ENCODE results near the gene CYTH3. TPM values are rescaled to one million over a fixed set of nuclear protein-coding genes. Genes with fewer than 3 reads are reported as not detected.
A peak's percentile ranks its signal among the peaks of the same experiment; 100 is the strongest.
"Not testable (repeated sequence)": the region's sequence is repeated elsewhere in the genome, so short reads cannot be mapped to it uniquely, and the experiment has no call there.

The CYTH3 gene, protein sequence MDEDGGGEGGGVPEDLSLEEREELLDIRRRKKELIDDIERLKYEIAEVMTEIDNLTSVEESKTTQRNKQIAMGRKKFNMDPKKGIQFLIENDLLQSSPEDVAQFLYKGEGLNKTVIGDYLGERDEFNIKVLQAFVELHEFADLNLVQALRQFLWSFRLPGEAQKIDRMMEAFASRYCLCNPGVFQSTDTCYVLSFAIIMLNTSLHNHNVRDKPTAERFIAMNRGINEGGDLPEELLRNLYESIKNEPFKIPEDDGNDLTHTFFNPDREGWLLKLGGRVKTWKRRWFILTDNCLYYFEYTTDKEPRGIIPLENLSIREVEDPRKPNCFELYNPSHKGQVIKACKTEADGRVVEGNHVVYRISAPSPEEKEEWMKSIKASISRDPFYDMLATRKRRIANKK
- 18.4 and 20.6 TPM in 2 replicates for total RNA-seq (2014; rRNA removed; shearing (Covaris generic))

DNA sequence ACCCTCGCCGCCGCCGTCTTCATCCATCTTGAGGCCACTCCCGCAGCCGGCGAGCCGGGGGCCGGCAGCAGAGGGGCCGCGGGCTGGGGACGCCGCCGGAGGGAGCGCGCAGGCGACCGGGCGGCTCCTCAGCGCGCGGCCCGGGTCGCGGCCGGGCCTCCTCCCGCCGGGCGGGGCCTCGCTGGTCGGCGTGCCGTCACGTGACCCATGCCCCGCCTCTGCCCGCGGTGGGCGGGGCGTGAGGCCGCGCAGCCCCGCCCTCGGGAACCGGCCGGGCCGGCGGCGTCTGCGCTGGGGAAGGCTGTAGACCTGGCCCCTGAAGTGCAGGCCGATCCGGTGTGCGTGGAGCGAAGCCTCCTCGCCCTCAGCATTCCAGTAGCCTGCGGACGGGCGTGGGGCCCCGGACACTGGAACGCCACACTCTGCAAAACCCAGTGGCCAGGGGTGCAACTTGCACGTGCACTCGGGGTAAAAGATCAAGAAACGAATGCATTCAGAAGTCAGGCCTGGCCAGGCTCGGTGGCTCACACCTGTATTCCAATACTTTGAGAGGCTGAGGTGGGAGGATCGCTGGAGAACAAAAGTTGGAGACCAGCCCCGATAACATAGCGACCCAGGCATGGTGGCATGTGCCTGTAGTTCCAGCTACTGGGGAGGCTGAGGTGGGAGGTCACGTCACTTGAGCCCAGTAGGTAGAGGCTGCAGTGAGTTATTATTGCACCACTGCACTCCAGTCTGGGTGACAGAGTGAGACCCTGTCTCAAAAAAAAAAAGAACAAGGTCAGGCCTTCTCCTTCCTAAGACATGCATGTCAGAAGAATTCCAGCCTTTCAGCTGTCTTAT lies at the start of gene CYTH3:
TSS of gene CYTH3 (minus strand) at position 144 of the 843 bp plus-strand sequence. CDS start at position 27, 117 bp downstream.
- peak; percentile 82 for DNase-seq (ENCODE audit: low read depth)

DNA sequence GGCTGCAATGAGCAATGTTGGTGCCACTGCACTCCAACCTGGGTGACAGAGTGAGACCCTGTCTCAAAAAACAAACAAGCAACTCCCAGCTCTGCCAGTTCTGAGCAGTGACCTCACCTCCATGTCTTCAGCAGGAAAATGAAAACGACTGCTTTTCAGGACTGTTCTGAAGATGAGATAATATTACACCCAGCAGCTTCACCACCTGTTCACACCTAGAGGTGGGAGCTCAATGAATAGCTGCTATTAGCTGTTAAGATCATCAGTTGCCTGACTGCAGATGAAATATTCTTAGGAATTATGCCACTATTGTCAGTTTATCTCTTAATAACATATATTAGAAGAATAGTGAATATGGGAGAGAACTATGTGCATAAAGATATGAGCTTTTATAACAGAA lies 48.4 kb upstream of the CYTH3 start:
- no peak for DNase-seq (ENCODE audit: low read depth)

DNA sequence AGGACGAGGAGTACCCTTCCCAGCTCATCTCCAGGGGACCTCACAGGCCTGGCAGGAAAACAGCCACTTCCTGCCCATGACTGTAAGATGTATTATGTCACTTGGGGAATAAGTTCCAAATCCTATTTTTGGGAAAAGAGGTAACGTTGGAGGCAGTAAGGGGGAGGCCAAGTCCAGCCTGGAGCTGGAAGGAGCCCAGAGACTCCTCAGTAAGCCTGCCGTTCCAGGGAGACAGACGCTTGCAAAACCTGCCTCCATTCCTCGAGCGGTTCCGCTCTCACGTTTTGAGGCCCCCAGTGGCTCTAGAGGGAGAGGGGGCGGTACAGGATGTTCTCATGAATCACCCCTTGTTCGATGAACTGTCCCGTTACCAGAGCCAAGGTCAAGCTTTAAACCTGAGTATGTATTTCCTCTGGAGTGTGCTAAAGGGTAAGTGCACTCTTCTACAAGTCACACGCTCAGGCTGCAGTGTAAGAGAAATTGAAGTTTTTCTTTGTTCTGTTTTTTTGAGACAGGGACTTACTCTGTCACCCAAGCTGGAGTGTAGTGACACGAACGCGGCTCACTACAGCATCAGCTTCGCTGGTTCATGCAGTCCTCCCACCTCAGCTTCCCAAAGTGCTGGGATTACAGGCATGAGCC lies 45.5 kb upstream of the CYTH3 start:
- DNase-seq (ENCODE audit: low read depth), result peak; percentile 81

DNA sequence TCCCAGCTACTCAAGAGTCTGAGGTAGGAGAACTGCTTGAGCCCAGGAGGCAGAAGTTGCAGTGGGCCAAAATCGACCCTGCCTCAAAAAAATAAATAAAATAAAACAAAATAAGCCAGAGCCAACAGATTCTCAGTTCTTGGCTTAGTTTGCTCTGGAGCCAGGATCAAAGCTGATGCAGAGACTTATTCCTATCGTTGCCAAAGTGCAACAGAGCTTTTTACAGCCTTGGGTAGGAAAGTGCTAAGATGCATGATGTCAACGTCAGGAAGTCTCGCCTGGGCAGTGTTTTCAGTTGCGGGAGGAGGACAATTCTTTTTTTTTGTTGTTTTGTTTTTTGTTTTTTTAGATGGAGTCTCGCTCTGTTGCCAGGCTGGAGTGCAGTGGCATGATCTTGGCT lies 43.8 kb upstream of the CYTH3 start:
- DNase-seq (ENCODE audit: low read depth), result no peak

DNA sequence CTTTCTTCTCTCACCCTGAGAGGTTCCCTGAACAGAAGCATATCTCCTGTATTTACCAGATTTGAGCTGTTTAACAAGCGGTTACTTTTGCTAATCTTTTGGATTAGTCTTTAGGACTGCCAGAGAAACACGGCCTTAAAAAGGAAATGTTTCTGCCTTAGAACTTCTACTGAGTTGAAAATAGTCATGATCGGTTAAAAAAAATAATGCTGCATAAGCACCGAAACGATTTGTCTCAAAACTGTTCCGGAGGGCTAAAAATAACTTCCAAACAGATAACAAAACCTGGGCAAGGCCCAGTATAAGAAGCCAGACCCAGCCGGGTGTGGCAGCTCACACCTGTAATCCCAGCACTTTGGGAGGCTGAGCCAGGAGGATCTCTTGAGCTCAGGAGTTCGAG lies 43.3 kb upstream of the CYTH3 start:
- DNase-seq (ENCODE audit: low read depth), result no peak

DNA sequence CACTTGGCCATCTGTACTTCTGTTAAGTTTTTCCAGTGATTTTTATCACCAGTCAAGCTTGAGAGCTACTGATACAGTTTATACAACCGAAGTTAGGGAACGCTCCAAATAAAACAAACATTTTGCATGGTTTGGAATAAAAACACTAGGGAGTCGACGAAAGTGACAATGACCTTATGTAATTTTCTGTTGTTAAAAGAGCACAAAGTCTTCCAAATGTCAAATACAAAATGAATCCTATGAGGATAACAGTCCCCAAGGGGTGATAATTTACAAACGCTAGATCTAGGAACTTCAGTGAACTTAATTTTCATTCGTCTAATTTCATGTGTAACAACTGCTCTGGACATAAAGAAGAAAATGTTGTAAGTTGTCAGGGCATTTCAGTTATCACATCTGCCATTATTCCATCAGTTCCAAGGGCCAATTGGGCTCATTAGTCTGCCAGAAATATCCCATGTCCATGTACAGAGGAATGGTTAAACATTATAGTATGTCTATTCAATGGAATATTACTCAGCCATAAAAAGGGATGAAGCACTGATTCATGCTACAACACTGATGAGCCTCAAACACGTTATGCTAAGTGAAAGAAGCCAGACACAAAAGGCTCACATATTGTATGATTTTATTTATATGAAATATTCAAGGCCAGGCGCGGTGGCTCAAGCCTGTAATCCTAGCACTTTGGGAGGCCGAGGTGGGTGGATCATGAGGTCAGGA lies 38.0 kb upstream of the CYTH3 start:
- no peak for DNase-seq (ENCODE audit: low read depth)

DNA sequence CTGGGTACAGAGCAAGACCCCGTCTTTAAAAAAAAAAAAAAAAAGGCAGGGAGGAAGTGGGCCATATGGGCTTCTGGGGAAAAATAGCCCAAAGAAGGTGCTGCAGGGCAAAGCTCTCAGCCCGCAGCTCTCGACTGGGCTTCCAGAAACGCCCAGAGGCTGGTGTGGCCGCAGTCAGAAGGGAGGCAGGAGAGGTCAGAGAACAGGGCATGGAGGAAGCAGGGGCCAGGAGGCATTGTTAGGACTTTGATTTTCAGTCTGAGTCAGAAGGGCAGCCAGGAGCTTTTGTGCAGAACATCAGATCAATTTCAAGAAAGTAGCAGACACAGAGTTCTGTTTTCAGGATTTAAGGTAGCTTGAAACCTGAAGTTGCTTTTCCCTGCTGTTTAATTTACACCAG lies 35.3 kb upstream of the CYTH3 start:
- DNase-seq (ENCODE audit: low read depth), result peak; percentile 46

DNA sequence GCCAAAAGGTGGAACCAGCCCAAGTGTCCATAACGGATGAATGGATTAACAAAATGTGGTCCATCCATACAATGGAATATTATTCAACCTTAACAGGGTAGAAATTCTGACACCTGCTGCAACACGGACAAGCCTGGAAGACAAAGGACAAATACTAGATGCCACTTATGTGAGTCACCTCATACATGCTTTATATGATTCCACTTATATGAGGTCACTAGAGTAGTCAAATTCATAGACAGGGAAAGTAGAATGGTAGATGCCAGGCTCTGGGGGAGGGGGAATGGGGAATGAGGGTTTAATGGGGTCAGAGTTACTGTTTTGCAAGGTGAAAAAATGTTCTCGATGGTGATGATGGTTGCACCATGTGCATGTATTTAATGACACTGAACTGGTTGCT lies 34.0 kb upstream of the CYTH3 start:
- peak; percentile 73 for DNase-seq (ENCODE audit: low read depth)

DNA sequence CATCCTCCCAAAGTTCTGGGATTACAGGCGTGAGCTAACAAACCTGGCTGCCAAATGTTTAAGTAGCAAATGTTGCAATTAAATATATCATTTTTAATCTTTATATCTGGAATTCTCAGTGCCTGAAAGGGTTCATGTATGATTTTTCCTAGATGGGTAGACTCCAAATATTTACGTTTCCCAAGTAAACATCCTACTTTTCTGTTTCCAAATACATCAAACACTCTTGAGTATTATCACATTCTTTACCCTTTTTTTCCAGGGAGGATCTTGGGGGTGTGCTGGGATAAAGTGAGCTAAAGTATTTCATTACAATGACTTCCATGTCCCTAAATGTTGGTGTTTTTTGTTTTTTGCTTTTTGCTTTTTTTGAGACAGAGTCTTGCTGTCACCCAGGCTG lies 32.9 kb upstream of the CYTH3 start:
- no peak for DNase-seq (ENCODE audit: low read depth)

DNA sequence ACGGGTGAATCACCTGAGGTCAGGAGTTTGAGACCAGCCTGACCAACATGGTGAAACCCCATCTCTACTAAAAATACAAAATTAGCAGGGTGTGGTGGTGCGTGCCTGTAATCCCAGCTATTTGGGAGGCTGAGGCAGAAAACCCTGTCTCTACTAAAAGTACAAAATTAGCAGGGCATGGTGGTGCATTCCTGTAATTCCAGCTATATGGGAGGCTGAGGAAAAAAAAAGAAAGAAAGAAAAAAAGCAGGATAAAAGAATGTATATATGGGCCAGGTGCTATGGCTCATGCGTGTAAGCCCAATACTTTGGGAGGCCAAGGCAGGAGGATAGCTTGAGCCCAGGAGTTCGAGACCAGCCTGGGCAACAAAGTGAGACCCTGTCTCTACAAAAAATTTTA lies 29.0 kb upstream of the CYTH3 start:
- DNase-seq (ENCODE audit: low read depth), result not testable (repeated sequence)

DNA sequence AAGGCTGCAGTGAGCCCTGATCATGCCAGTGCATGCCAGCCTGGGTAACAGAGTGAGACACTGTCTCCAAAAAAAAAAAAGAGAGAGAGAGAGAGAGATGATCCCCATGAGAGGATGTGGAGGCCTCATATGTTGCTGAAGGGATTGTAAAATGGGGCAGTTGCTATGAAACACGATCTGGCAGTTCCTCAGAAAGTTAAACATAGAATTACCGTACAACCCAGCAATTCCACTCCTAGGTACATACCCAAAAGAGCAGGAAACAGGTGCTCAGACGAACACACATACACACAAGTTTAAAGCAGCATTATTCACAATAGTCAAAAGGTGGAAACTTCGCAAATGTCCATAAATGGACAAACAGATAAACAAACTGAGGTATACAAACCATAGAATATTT lies 27.4 kb upstream of the CYTH3 start:
- DNase-seq (ENCODE audit: low read depth), result no peak

DNA sequence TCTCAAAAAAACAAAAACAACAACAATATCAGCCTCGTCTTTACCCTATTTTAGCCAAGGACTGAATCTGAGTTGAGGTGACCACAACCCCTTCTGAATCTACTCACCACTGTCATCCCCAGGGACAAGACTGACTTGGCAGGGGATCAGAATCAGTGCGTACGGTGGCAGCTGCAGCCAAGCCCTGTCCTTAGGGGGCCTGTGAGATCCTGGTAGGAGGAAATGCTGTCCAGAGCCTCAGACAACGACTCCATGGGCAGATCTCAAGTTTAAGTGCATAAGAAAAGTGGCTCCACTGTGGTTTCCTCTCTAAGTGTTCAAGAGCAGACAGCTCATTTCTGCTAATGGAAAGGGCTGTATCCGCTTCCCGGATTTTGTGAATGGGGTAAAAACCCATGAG lies 22.4 kb upstream of the CYTH3 start:
- DNase-seq (ENCODE audit: low read depth), result no peak

DNA sequence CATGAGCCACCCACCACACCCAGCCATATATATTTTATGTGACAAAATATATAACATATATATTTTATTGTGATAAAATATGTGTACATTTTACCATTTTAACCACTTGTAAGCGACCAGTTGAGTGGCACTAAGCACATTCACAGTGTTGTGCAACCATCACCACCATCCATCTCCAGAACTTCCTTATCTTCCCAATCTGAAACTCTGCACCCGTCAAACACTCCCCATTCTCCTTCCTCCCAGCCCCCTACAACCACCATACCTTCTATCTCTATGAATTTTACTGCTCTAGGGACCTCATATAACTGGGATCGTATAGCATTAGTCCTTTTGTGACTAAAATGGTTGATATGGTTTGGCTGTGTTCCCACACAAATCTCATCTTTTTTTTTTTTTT lies 20.8 kb upstream of the CYTH3 start:
- DNase-seq (ENCODE audit: low read depth), result no peak

DNA sequence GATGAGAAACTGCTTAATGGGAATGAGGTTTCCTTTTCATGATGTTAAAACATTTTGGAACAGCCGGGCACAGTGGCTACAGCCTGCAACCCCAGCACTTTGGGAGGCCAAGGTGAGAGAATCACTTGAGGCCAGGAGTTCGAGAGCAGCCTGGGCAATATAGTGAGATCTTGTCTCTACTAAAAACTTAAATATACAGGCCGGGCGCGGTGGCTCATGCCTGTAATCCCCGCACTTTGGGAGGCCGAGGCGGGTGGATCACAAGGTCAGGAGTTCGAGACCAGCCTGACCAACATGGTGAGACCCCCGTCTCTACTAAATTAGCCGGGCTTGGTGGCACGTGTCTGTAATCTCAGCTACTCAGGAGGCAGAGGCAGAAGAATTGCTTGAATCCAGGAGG lies 19.5 kb upstream of the CYTH3 start:
- DNase-seq (ENCODE audit: low read depth), result not testable (repeated sequence)

DNA sequence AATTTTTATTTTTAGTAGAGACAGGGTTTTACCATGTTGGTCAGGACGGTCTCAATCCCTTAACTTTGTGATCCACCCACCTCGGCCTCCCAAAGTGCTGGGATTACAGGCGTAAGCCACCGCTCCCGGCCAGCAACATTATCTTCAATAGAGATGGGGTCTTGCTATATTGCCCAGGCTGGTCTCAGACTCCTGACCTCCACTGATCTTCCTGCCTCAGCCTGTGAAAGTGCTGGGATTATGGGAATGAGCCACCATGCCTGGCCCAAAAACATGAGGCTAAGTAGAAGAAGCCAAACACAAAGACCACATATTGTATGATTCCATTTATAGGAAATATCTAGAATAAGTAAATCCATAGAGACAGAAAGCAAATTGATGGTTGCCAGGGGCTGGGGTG lies 19.1 kb upstream of the CYTH3 start:
- no peak for DNase-seq (ENCODE audit: low read depth)

DNA sequence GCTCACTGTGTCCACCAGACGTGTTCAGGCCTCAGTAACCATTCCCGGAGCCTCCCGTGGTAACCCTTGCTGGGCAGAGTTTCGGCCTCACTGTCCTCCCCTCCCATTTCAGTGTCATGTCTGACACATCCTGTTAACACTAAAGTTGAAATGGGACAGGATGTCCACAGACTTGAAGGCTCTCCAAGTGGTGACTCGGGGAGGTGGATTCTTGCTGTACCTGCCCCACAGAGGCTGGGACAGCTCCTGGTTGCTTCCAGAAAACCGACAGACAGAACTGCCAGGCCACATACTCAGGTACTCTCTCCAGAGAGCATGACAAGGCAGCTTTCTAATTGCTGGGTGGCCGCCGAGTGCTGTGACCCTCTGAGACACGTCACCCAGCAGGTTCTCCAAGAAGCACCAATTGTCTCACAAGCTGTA lies 17.9 kb upstream of the CYTH3 start:
- DNase-seq (ENCODE audit: low read depth), result no peak

DNA sequence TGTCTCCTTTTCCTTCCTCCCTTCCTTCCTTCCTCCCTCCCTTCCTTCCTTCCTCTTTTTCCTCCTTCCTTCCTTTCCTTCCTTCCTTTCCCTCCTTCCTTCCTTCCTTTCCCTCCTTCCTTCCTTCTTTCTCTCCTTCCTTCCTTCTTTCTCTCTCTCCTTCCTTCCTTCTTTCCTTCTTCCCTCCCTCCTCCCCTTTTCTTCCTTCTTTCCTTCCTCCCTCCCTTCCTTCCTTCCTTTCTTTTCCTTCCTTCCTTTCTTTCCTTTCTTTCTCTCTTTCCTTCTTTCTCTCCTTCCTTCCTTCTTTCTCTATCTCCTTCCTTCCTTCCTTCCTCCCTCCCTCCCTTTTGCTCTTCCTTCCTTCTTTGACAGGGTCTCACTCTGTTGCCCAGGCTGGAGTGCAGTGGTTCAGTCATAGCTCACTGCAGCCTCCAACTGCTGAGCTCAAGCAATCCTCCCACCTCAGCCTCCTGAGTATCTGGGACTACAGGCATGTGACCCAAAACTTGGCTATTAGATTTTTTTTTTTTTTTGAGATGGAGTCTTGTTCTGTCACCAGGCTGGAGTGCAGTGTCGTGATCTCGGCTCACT lies 15.9 kb upstream of the CYTH3 start:
- no peak for DNase-seq (ENCODE audit: low read depth)

DNA sequence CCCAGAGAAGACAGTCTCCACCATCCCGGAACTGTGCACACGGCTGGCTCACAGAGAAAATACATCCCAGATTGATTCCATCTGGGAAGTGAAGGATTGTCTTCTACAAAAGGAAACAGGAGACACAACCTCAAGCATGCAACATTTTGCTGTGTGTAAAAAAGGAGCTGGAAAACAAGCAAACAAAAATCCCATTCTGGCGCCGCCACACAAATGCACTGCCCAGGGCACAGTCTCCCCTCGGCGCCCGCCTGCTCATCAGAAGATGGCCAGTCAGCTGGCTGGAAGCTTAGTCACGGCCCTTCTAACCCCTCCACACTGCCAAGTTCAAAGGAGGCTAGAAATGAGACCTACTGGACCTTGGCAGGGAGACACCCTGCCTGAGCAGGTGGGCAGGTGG lies 14.1 kb upstream of the CYTH3 start:
- peak; percentile 63 for DNase-seq (ENCODE audit: low read depth)

DNA sequence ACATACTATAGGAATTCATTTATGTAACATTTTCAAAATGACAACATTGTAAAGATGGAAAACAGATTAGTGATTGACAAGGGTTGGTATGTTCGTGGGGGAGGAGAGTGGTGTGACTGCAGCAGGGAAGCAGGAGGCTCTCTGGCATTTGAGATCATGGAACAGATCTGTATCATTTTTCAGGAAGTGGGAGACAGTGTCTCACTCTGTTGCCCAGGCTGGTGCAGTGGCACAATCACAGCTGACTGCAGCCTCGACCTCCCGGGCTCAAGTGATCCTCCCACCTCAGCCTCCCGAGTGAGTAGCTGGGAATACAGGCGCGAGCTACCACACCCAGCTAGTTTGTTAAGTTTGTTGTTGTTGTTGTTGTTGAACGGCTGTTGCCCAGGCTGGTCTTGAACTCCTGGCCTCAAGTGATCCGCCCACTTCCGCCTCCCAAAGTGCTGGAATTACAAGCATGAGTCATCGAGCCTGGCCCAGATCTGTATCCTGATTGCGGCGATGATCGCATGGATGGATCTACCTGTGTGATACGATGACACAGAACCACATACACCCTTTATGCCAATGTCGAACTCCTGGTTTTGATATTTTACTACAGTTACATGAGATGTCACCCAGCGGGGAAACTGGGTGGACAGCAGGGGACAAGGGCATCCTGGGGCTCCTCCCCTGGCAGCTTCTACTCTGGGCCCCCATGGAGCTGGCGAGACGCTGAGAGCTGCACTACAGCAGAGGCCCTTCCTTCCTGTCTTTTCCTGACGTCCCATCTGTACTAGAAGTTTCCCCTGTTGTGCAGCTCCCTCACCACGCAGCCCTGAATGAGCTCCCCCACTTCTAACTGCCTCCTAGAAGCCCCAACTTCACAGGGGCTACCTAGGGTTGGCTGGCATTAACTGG lies 12.3 kb upstream of the CYTH3 start:
- peak; percentile 45 for DNase-seq (ENCODE audit: low read depth)

DNA sequence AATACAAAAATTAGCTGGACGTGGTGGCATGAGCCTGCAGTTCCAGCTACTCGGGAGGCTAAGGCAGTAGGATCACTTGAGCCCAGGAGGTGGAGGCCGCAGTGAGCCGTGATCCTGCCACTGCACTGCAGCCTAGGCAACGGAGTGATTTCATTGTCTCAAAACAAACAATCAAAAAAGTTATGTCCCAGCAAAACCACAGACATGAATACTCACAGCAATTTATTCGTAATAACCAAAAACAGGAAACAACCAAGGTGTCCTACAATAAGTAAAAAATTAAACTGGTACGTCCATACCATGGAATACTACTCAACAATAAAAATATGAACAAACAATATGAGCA lies 11.6 kb upstream of the CYTH3 start:
- DNase-seq (ENCODE audit: low read depth), result peak; percentile 51
